BE2C (cell line): Measurements from ENCODE around the gene SPINK9.

Experiments used
- DNase-seq: peaks from one replicate; pipeline ENCODE4 v3.0.0-alpha.2; 2020
- H3K27me3 ChIP-seq: fragments of 250-450 bp; sonication (Bioruptor Pico); 2 replicates; pipeline ENCODE4 v1.5.1; 2020; ENCODE audit warnings: mild to moderate bottlenecking
- H3K36me3 ChIP-seq: fragments of 250-450 bp; sonication (Bioruptor Pico); 2 replicates; pipeline ENCODE4 v1.5.1; 2020; ENCODE audit warnings: mild to moderate bottlenecking
- H3K4me1 ChIP-seq: fragments of 250-450 bp; sonication (Bioruptor Pico); 2 replicates; pipeline ENCODE4 v1.5.1; 2020
- H3K4me3 ChIP-seq: 2 replicates; pipeline ENCODE4 v1.5.1; 2011; ENCODE audit warnings: low read depth, low read length
- H3K9me3 ChIP-seq: fragments of 250-450 bp; sonication (Bioruptor Pico); 2 replicates; pipeline ENCODE4 v1.5.1; 2020
- TF ChIP-seq, protein P1 (sequence below): IDR thresholded peaks from 2 replicates; pipeline ENCODE4 v1.5.1; 2012; ENCODE audit warnings: mild to moderate bottlenecking, low read depth, low read length

The SPINK9 gene

GRCh38 chr5:148374690-148375360, 39.5 kb downstream of the SPINK9 start:
- no peaks in the 10 kb centered on the region for H3K4me1 ChIP-seq
- H3K36me3 ChIP-seq = no peaks in the 10 kb centered on the region
- TF ChIP-seq, protein P1, sequence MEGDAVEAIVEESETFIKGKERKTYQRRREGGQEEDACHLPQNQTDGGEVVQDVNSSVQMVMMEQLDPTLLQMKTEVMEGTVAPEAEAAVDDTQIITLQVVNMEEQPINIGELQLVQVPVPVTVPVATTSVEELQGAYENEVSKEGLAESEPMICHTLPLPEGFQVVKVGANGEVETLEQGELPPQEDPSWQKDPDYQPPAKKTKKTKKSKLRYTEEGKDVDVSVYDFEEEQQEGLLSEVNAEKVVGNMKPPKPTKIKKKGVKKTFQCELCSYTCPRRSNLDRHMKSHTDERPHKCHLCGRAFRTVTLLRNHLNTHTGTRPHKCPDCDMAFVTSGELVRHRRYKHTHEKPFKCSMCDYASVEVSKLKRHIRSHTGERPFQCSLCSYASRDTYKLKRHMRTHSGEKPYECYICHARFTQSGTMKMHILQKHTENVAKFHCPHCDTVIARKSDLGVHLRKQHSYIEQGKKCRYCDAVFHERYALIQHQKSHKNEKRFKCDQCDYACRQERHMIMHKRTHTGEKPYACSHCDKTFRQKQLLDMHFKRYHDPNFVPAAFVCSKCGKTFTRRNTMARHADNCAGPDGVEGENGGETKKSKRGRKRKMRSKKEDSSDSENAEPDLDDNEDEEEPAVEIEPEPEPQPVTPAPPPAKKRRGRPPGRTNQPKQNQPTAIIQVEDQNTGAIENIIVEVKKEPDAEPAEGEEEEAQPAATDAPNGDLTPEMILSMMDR = peak; percentile 97
- peak; percentile 52 for DNase-seq
- H3K9me3 ChIP-seq = no peaks in the 10 kb centered on the region
- no peak overlapping the region for H3K4me3 ChIP-seq
- H3K27me3 ChIP-seq = no peaks in the 10 kb centered on the region

DNA sequence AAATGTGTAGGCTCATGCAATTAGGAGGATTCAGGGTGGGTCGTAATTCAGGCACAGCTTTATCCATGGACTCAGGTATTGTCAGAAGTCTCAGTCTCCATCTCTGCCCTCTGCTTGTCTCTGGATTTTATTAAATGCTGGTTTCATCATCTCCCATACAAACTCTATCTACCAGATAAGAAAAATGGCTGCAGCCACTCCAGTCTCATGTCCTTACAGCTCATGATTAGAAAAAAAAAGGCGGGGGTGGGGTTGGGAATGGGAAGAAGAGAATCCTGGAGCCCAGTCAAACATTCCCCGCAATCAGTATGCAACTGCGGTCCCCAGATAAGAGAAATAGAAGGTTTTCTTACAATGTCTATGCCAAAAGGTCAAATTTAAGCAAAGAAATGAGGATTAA, 40.8 kb downstream of the SPINK9 start:
- TF ChIP-seq, protein P1 = no peak
- no peak for DNase-seq
- Histone ChIP-seq H3K4me3 (no peak overlapping the region), H3K9me3 (no peaks in the 10 kb centered on the region), H3K36me3 (no peaks in the 10 kb centered on the region), H3K4me1 (no peaks in the 10 kb centered on the region), H3K27me3 (no peaks in the 10 kb centered on the region)

GRCh38 chr5:148378670-148379069, 43.3 kb downstream of the SPINK9 start:
- DNase-seq = no peak
- no peaks in the 10 kb centered on the region for H3K4me1 ChIP-seq
- H3K36me3 ChIP-seq = no peaks in the 10 kb centered on the region
- H3K9me3 ChIP-seq = no peaks in the 10 kb centered on the region
- H3K27me3 ChIP-seq = no peaks in the 10 kb centered on the region
- TF ChIP-seq, protein P1 = no peak
- H3K4me3 ChIP-seq = no peak overlapping the region

DNA sequence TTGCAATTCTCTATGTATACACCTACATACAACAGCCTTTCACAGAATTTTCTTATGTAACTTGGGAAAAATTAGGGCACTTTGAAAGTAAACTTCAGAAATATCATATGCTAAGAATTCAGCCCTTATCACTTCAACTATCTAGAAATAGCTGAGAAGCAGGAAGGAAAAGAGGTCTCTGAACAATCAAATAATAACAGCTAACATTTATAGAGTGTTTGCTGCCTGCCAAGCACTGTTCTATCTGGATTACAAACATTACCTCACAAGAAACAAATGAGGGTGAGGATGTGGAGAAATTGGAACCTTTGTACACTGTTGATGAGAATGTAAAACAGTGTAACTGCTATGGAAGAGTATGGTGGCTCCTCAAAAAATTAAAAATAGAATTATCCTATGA, 44.0 kb downstream of the SPINK9 start:
- TF ChIP-seq, protein P1 = no peak
- Histone ChIP-seq H3K9me3 (no peaks in the 10 kb centered on the region), H3K4me3 (no peak overlapping the region), H3K4me1 (no peaks in the 10 kb centered on the region), H3K27me3 (no peaks in the 10 kb centered on the region), H3K36me3 (no peaks in the 10 kb centered on the region)
- DNase-seq = no peak

- no peaks in the 10 kb centered on the region for H3K4me1 ChIP-seq
- no peak for DNase-seq
- no peak overlapping the region for H3K4me3 ChIP-seq
- H3K9me3 ChIP-seq = no peaks in the 10 kb centered on the region
- TF ChIP-seq, protein P1 = no peak
- no peaks in the 10 kb centered on the region for H3K27me3 ChIP-seq
- H3K36me3 ChIP-seq = no peaks in the 10 kb centered on the region
Observed at GRCh38 chr5:148381906-148382305, 46.5 kb downstream of the SPINK9 start.

DNA sequence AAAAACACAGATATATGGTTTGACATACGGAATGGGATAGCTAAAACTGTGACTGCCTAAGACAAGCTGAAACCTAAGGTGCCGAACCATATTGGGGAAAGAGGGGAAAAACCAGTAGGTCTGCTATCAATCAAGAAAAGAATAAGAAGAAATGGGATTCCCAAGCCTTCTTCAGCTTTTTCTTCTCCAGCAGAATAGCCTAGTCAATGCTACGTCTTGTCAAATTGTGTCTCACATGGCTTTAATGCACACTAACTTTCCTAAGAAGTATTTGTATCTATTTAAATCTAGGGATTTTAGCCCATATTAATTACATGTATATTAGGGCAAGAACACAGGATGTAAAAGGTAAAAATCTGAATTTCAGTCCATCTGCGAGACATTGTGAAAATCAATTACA, 47.6 kb downstream of the SPINK9 start:
- no peaks in the 10 kb centered on the region for H3K9me3 ChIP-seq
- H3K4me1 ChIP-seq = no peaks in the 10 kb centered on the region

More for the DNA sequence above, 47.6 kb downstream of the SPINK9 start:
- Histone ChIP-seq H3K4me3 (peak overlapping the region; percentile 89), H3K36me3 (no peaks in the 10 kb centered on the region), H3K27me3 (no peaks in the 10 kb centered on the region)
- TF ChIP-seq, protein P1 = no peak
- DNase-seq = no peak
